Smooth muscle cell (in vitro differentiated cells): ENCODE data around the gene AFAP1L2. TPM values are rescaled to one million over a fixed set of nuclear protein-coding genes. Genes with fewer than 3 reads are reported as not detected.
A peak's percentile ranks its signal among the peaks of the same experiment; 100 is the strongest.

Source experiments
- DNase-seq: peaks from one replicate; lab custom pipeline; 2025; ENCODE audit not compliant: unreplicated experiment; lab: John Stamatoyannopoulos, UW
- H2AFZ ChIP-seq: fragments of 200-600 bp; sonication (generic); 2 replicates; pipeline ENCODE4 v1.6.0; 2016; ENCODE audit warnings: antibody characterized with exemption, low read depth, mild to moderate bottlenecking
- H3F3A ChIP-seq: fragments of 200-600 bp; sonication (generic); 2 replicates; pipeline ENCODE4 v1.6.0; 2017; ENCODE audit warnings: antibody characterized with exemption, low read depth
- H3K27ac ChIP-seq: fragments of 200-600 bp; sonication (generic); 2 replicates; pipeline ENCODE4 v1.5.1; 2016; ENCODE audit warnings: low read depth, mild to moderate bottlenecking
- H3K27me3 ChIP-seq: fragments of 200-600 bp; sonication (generic); 2 replicates; pipeline ENCODE4 v1.6.1; 2016; ENCODE audit warnings: low read depth, mild to moderate bottlenecking
- H3K36me3 ChIP-seq: fragments of 200-600 bp; sonication (generic); 2 replicates; pipeline ENCODE4 v1.5.1; 2016; ENCODE audit warnings: low read depth
- H3K4me1 ChIP-seq: fragments of 200-600 bp; sonication (generic); 2 replicates; pipeline ENCODE4 v1.5.1; 2016; ENCODE audit warnings: low read depth
- H3K4me2 ChIP-seq: fragments of 200-600 bp; sonication (generic); 2 replicates; pipeline ENCODE4 v1.6.0; 2016; ENCODE audit warnings: mild to moderate bottlenecking
- H3K4me3 ChIP-seq: fragments of 200-600 bp; sonication (generic); 2 replicates; pipeline ENCODE4 v1.5.1; 2016; ENCODE audit warnings: mild to moderate bottlenecking
- H3K79me2 ChIP-seq: fragments of 200-600 bp; sonication (generic); 2 replicates; pipeline ENCODE4 v1.6.0; 2016; ENCODE audit warnings: low read depth, mild to moderate bottlenecking
- H3K9ac ChIP-seq: fragments of 200-600 bp; sonication (generic); 2 replicates; pipeline ENCODE4 v1.6.0; 2016; ENCODE audit warnings: low read depth
- H3K9me3 ChIP-seq: fragments of 200-600 bp; sonication (generic); replicated peaks from 2 replicates; pipeline ENCODE4 v1.5.1; 2016; ENCODE audit warnings: low read depth
- H4K20me1 ChIP-seq: fragments of 200-600 bp; sonication (generic); 2 replicates; pipeline ENCODE4 v1.6.0; 2016; ENCODE audit warnings: low read depth
- WGBS: methylation state at CpG from one replicate; pipeline ENCODE4 v1.1.7; 2016; ENCODE audit warnings: low lambda C conversion rate; 5-methylcytosine and 5-hydroxymethylcytosine counted together
- polyA plus RNA-seq: library from polyadenylated mRNA; unstranded; fragments of >200 nt; fragmentation: Nextera tagmentation; extraction: Ambion mirVana; gene quantifications from 2 replicates; pipeline ENCODE4 v1.2.1, GENCODE V29; 2016
- total RNA-seq: library from RNA; depleted of rRNA; stranded (reverse); fragments of >200 nt; gene quantifications from 2 replicates; pipeline ENCODE4 v1.2.3, GENCODE V29; 2014
- TF ChIP-seq, protein P1 (sequence below): fragments of 200-600 bp; sonication (generic); IDR thresholded peaks from 2 replicates; pipeline ENCODE4 v1.5.1; 2017; ENCODE audit warnings: borderline replicate concordance, mild to moderate bottlenecking, antibody characterized with exemption; ENCODE audit not compliant: insufficient read depth, poor library complexity, severe bottlenecking

The AFAP1L2 gene
- total and polyA plus RNA-seq, 2 experiments from 2014 or later: 43.3 to 47.2 TPM

DNA sequence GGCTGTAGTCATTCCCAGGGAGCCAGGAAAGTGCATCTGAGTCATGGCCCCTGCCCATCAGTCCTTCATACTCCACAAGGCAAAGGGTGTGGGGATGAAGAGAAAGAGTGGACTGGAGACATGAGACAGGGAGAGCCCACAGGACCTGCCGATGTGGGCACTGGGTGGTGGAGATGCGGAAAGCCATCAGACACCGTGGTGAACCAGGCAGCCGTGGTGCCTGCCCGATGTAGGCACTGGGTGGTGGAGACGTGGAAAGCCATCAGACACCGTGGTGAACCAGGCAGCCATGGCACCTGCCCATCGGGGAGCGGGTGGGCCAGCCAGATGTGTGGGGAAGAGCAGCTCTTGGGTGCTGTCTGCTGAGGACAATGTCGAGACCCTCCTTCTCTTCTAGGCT lies 58.6 kb downstream of the AFAP1L2 start:
- TF ChIP-seq, protein P1, sequence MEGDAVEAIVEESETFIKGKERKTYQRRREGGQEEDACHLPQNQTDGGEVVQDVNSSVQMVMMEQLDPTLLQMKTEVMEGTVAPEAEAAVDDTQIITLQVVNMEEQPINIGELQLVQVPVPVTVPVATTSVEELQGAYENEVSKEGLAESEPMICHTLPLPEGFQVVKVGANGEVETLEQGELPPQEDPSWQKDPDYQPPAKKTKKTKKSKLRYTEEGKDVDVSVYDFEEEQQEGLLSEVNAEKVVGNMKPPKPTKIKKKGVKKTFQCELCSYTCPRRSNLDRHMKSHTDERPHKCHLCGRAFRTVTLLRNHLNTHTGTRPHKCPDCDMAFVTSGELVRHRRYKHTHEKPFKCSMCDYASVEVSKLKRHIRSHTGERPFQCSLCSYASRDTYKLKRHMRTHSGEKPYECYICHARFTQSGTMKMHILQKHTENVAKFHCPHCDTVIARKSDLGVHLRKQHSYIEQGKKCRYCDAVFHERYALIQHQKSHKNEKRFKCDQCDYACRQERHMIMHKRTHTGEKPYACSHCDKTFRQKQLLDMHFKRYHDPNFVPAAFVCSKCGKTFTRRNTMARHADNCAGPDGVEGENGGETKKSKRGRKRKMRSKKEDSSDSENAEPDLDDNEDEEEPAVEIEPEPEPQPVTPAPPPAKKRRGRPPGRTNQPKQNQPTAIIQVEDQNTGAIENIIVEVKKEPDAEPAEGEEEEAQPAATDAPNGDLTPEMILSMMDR: no peak
- no peaks in the 10 kb centered on the region for H3K9me3 ChIP-seq
- peak overlapping the region; percentile 2 for H3K4me2 ChIP-seq
- no peak overlapping the region for H2AFZ ChIP-seq
- no peak for DNase-seq
- no peak overlapping the region for H3K9ac ChIP-seq
- peaks cover 38% of the 10 kb centered on the region for H3K4me1 ChIP-seq
- 98% methylated on average over 10 of the region's 10 CpGs for WGBS
- peaks cover 54% of the 10 kb centered on the region for H4K20me1 ChIP-seq
- peaks cover 21% of the 10 kb centered on the region for H3F3A ChIP-seq
- no peaks in the 10 kb centered on the region for H3K27me3 ChIP-seq
- peaks cover 33% of the 10 kb centered on the region for H3K79me2 ChIP-seq
- no peak overlapping the region for H3K4me3 ChIP-seq
- H3K36me3 ChIP-seq: no peaks in the 10 kb centered on the region
- H3K27ac ChIP-seq: peak overlapping the region; percentile 72

DNA sequence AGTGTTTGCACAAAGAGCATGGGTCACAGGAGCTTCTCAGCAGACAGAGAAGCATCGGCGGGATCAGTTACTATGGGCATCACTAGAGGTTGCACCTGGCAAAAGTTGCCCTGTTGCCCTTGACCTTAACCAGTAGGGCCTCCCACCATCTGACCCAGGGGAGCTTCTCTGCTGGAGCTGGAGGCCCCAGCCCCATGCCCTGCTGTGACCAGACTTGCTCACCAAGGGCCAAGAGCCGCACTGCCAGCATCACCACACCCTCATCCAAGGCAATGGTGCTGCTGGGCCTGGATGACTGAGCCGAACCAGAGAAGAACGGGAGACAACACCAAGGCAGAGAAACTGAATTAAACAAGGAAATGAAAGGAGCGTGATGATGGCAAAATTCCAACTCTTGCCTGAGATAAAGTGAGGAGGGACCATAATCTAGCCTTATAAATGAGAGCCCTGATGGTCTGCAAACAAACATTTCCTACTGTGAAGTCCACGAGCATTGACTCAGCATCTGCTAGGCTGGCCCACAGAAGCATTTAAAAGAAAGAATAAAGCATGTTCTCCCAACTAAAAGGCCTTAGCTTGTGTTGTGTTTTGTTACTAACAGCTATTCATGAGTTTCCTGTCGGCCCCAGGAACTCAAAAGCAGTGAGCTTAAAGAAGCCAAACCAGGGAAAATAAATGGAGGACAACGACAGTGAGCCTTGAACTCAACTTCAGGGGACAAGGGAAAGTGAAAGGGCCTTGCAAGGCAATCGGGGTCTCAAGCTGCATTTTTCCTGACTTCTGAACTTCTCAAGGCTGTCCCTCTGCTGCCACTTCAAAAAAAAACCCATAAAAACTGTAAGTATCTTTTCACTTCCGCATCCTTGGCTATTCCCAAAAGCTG lies 60.4 kb downstream of the AFAP1L2 start:
- peaks cover 25% of the 10 kb centered on the region for H3K4me1 ChIP-seq
- peaks cover 9% of the 10 kb centered on the region for H3F3A ChIP-seq
- peaks cover 38% of the 10 kb centered on the region for H4K20me1 ChIP-seq
- H2AFZ ChIP-seq: no peak overlapping the region
- no peaks in the 10 kb centered on the region for H3K36me3 ChIP-seq
- H3K27me3 ChIP-seq: no peaks in the 10 kb centered on the region
- TF ChIP-seq, protein P1: no peak
- no peak for DNase-seq
- H3K9ac ChIP-seq: no peak overlapping the region
- H3K4me3 ChIP-seq: no peak overlapping the region
- no peaks in the 10 kb centered on the region for H3K9me3 ChIP-seq
- WGBS: 63% methylated on average over 11 of the region's 11 CpGs
- peak overlapping the region; percentile 36 for H3K27ac ChIP-seq
- H3K79me2 ChIP-seq: peaks cover 39% of the 10 kb centered on the region
- H3K4me2 ChIP-seq: peak overlapping the region; percentile 56

DNA sequence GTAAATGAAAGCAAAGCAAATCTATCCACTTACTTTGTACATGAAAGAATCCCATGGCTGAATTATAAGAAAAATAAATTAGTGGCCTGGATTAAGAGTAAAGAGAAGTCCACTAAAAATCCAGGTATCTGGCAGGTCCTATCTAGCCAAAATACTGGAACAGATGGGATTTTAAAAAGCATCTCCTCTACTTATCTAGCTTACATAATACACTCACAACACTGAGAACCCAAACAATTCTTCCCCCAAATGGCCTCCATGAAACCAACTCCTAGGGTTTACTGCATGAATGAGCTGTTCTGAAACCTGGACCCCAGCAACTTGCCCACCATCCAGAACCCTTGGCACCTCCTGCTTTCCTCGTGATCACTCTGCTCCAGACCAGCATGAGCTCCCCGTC lies 61.3 kb downstream of the AFAP1L2 start:
- H2AFZ ChIP-seq: no peak overlapping the region
- no peaks in the 10 kb centered on the region for H3K9me3 ChIP-seq
- no peaks in the 10 kb centered on the region for H3K36me3 ChIP-seq
- no peak overlapping the region for H3K4me3 ChIP-seq
- WGBS: 89% methylated on average over 2 of the region's 2 CpGs
- DNase-seq: no peak
- H3K79me2 ChIP-seq: peaks cover 39% of the 10 kb centered on the region
- TF ChIP-seq, protein P1: no peak
- H3K4me1 ChIP-seq: peaks cover 27% of the 10 kb centered on the region
- H4K20me1 ChIP-seq: peaks cover 35% of the 10 kb centered on the region
- peaks cover 6% of the 10 kb centered on the region for H3F3A ChIP-seq
- H3K4me2 ChIP-seq: no peak overlapping the region
- H3K9ac ChIP-seq: no peak overlapping the region
- H3K27ac ChIP-seq: no peak overlapping the region
- no peaks in the 10 kb centered on the region for H3K27me3 ChIP-seq
